ENCODE measurements around the gene DHRS13.
"Not testable (repeated sequence)": the region's sequence is repeated elsewhere in the genome, so short reads cannot be mapped to it uniquely, and the experiment has no call there.

The DHRS13 gene

GRCh38 chr17:28848667-28849066 is 54.2 kb downstream of the DHRS13 start:
- not testable (repeated sequence) for H3K4me1 ChIP-seq (ENCODE audit: low read length); H2AFZ ChIP-seq (ENCODE audit: low read length); H3K79me2 ChIP-seq (ENCODE audit: low read length); H3K4me3 ChIP-seq (ENCODE audit: low read length); H3K36me3 ChIP-seq (replicated peaks; ENCODE audit: insufficient read depth, low read length); H3F3A ChIP-seq (ENCODE audit: insufficient read depth, low read length); H3K9me2 ChIP-seq (replicated peaks; ENCODE audit: insufficient read depth, low read length); H3K9ac ChIP-seq (ENCODE audit: low read length); H3K4me2 ChIP-seq (ENCODE audit: low read depth, low read length); H3K9me3 ChIP-seq (replicated peaks; ENCODE audit: insufficient read depth, low read length); H3K27ac ChIP-seq (ENCODE audit: low read length); H3K27me3 ChIP-seq (replicated peaks; ENCODE audit: insufficient read depth, low read length); H4K20me1 ChIP-seq (ENCODE audit: insufficient read depth, low read length)
- TF ChIP-seq CTCF (IDR thresholded peaks at IDR 0.05; ENCODE audit: low read length): peak; percentile 29
- peak; percentile 17 for DNase-seq

Measured in MM.1S (cell line).